Measurements from ENCODE around the gene RFX6.
"Not testable (repeated sequence)": the region's sequence is repeated elsewhere in the genome, so short reads cannot be mapped to it uniquely, and the experiment has no call there.

The RFX6 gene

GRCh38 chr6:116828983-116829382, 48.1 kb upstream of the RFX6 start, which contains the start of gene GPRC6A:
Gene GPRC6A (minus strand): TSS chr6:116829083. CDS start chr6:116829013, 70 bp downstream.
- H3K9me3 ChIP-seq (ENCODE audit: control insufficient read depth, insufficient read depth, low read depth, low read length) = no peaks in the 10 kb centered on the region
- TF ChIP-seq ZFP37 (tag by site-specific recombination; IDR thresholded peaks at IDR 0.05) (no peak), ZNF707 (tag by site-specific recombination; IDR thresholded peaks at IDR 0.05) (no peak), CTCF (tag by site-specific recombination; IDR thresholded peaks at IDR 0.05) (no peak), TCF7L2 (IDR thresholded peaks at IDR 0.05; ENCODE audit: borderline replicate concordance, low read depth, low read length) (no peak), ZNF433 (tag by site-specific recombination; IDR thresholded peaks at IDR 0.05; ENCODE audit: low read depth) (no peak), SALL2 (tag by site-specific recombination; IDR thresholded peaks at IDR 0.05; ENCODE audit: borderline replicate concordance) (no peak), ZNF184 (tag by site-specific recombination; IDR thresholded peaks at IDR 0.05) (no peak), ZBTB11 (tag by site-specific recombination; conservative IDR thresholded peaks at IDR 0.05; ENCODE audit: low read depth) (no peak), ZSCAN5A (tag by site-specific recombination; IDR thresholded peaks at IDR 0.05) (no peak), ZNF23 (tag by site-specific recombination; IDR thresholded peaks at IDR 0.05; ENCODE audit: borderline replicate concordance) (no peak)
- no peak within 1 kb of the TSS for H3K27ac ChIP-seq (ENCODE audit: extremely low read depth, low read depth, low read length)
- ChIA-PET POLR2A (no interaction called here), CTCF (interaction anchor here (0.6 kb wide), 1 partner anchor 44 kb away, joined by 3 read pairs; no protein-coding TSS in a partner anchor)
- H3K4me1 ChIP-seq (ENCODE audit: control insufficient read depth, insufficient read depth, low read length) = no peaks in the 10 kb centered on the region
- no peaks in the 10 kb centered on the region for H3K36me3 ChIP-seq (ENCODE audit: control insufficient read depth in 2 of 2, insufficient read depth in 1 of 2, low read length in 2 of 2)
- H3K4me3 ChIP-seq (ENCODE audit: low read depth, low read length) = no peak within 1 kb of the TSS

- H3K4me3 ChIP-seq (ENCODE audit: low read depth, low read length); H3K27ac ChIP-seq (ENCODE audit: extremely low read depth, low read depth, low read length); POLR2A ChIA-PET; H3K4me1 ChIP-seq (ENCODE audit: control insufficient read depth, insufficient read depth, low read length); H3K9me3 ChIP-seq (ENCODE audit: control insufficient read depth, insufficient read depth, low read depth, low read length); H3K36me3 ChIP-seq (ENCODE audit: control insufficient read depth in 2 of 2, insufficient read depth in 1 of 2, low read length in 2 of 2): not testable (repeated sequence)
- CTCF ChIA-PET = interaction anchor here (0.9 kb wide), 1 partner anchor 24 kb away, joined by 3 read pairs; no protein-coding TSS in a partner anchor
- TF ChIP-seq ZNF146 (tag by site-specific recombination; IDR thresholded peaks at IDR 0.05) = peak; percentile 85
- peak; percentile 67; the same call in 1 of the 2 replicates for TF ChIP-seq ZNF580 (tag by site-specific recombination; IDR thresholded peaks at IDR 0.05)
These were observed 42.5 kb upstream of the RFX6 start for GRCh38 chr6:116834526-116834925.

- Histone ChIP-seq H3K4me3 (ENCODE audit: low read depth, low read length) (no peak overlapping the region), H3K4me1 (ENCODE audit: control insufficient read depth, insufficient read depth, low read length) (no peaks in the 10 kb centered on the region), H3K9me3 (ENCODE audit: control insufficient read depth, insufficient read depth, low read depth, low read length) (no peaks in the 10 kb centered on the region), H3K36me3 (ENCODE audit: control insufficient read depth in 2 of 2, insufficient read depth in 1 of 2, low read length in 2 of 2) (no peaks in the 10 kb centered on the region), H3K27ac (ENCODE audit: extremely low read depth, low read depth, low read length) (no peak overlapping the region)
- no peak for TF ChIP-seq SCRT1 (tag by site-specific recombination; IDR thresholded peaks at IDR 0.05; ENCODE audit: borderline replicate concordance)
- TF ChIP-seq KLF7 (tag by site-specific recombination; IDR thresholded peaks at IDR 0.05; ENCODE audit: borderline replicate concordance) = no peak
- TF ChIP-seq ZNF354C (tag by site-specific recombination; IDR thresholded peaks at IDR 0.05; ENCODE audit: borderline replicate concordance, low read depth) = no peak
- no peak for TF ChIP-seq ZNF792 (tag by site-specific recombination; IDR thresholded peaks at IDR 0.05)
- ChIA-PET POLR2A (no interaction called here), CTCF (interaction anchor here (0.6 kb wide), 2 partner anchors 568 to 766 kb away, joined by 3 read pairs; no protein-coding TSS in a partner anchor)
These were observed 40.3 kb upstream of the RFX6 start for GRCh38 chr6:116836606-116837342.

Measured in HEK293 (cell line).